Left lung (tissue), 10 donors: ENCODE measurements around the gene CHADL. TPM values are rescaled to one million over a fixed set of nuclear protein-coding genes. Genes with fewer than 3 reads are reported as not detected.

ENCODE experiments used
- ATAC-seq: fragments of 200-7000 bp; cut with Tn5 transposase; one replicate; pipeline ENCODE4 v1.9.1; 2020; ENCODE audit warnings: moderate library complexity
- DNase-seq, 4 donors: peaks; one replicate each; pipeline ENCODE4 v3.0.0-alpha.2; 2013 to 2020
- H3K27ac ChIP-seq, 2 donors: fragments of 200-600 bp; sonication (generic) in 1 of 2; one replicate each; pipeline versions ENCODE4 v1.5.0 to v1.8.0; 2020 to 2021
- H3K27me3 ChIP-seq, 2 donors: fragments of 200-600 bp; sonication (generic) in 1 of 2; one replicate each; pipeline versions ENCODE4 v1.5.0 to v1.8.0; 2020 to 2021
- H3K36me3 ChIP-seq, 2 donors: fragments of 200-600 bp; sonication (generic) in 1 of 2; one replicate each; pipeline versions ENCODE4 v1.5.0 to v1.8.0; 2020 to 2021
- H3K4me1 ChIP-seq, 2 donors: fragments of 200-600 bp; one replicate each; pipeline ENCODE4 v1.8.0; 2021
- H3K4me3 ChIP-seq, 2 donors: fragments of 200-600 bp; sonication (generic) in 1 of 2; one replicate each; pipeline versions ENCODE4 v1.5.0 to v1.8.0; 2020 to 2021; ENCODE audit warnings: mild to moderate bottlenecking in 1 of 2
- H3K9me3 ChIP-seq, 2 donors: fragments of 200-600 bp; sonication (generic) in 1 of 2; one replicate each; pipeline versions ENCODE4 v1.5.0 to v1.8.0; 2020 to 2021
- intact Hi-C, 2 donors: fragments of 100-400 bp; cut with DNase I; formaldehyde crosslinking; loops; one replicate each; pipeline versions ENCODE4 v1.11.2 to v1.14.2; 2022
- polyA plus RNA-seq, 6 donors: library from polyadenylated mRNA; unstranded; fragments of 120-200 nt; gene quantifications; one replicate each; pipeline ENCODE4 v1.2.1, GENCODE V29; 2013; ENCODE audit not compliant: insufficient read length in 6 of 6
- total RNA-seq, 2 donors: library from RNA; stranded (reverse); fragmentation: NEBNext Ultra II Directional; extraction: Animal tissue kit (Norgen Biotek cat#: 25700); gene quantifications; one replicate each; pipeline ENCODE4 v1.2.1, GENCODE V29; 2021
- TF ChIP-seq, protein P1 (sequence below), 2 donors: fragments of 200-600 bp; sonication (generic) in 1 of 2; IDR thresholded peaks; one replicate each; pipeline versions ENCODE4 v1.5.0 to v1.8.0; 2021; ENCODE audit warnings: antibody characterized with exemption in 2 of 2
- donor health status: DM: no; HTN: yes; CAD: no.
- donor health status: DM: no; HTN: no; CAD: no.

The CHADL gene
- total and polyA plus RNA-seq, 8 donors, result 2.1 to 6.2 (median 2.6) TPM

DNA sequence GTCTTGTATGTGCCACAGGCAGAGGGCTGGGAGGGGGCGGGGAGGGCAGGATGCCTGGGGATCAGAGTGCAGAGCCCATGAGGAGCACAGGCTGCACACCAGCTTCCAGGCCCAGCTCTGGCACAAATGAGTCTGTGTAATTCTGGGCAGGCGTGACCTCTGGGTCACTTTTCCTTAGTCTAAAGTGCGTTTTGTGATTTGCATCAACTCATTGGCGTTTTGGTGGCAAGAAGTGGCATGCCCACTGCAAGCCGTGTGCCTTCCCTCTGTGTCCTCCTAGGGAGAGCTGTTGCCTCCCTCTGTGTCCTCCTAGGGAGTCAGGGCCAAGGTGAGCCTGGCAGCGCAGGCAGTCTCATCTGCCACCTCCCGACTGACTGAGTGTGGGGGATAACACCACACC lies 17.2 kb downstream of the CHADL start:
- Histone ChIP-seq H3K9me3 (no peaks in the 10 kb centered on the region), H3K4me1 (peaks cover 0 to 11% of the 10 kb centered on the region in 2 donors), H3K36me3 (peaks cover 0 to 96% of the 10 kb centered on the region in 2 donors), H3K27ac (no peak overlapping the region), H3K4me3 (no peak overlapping the region), H3K27me3 (no peaks in the 10 kb centered on the region)
- TF ChIP-seq, protein P1, sequence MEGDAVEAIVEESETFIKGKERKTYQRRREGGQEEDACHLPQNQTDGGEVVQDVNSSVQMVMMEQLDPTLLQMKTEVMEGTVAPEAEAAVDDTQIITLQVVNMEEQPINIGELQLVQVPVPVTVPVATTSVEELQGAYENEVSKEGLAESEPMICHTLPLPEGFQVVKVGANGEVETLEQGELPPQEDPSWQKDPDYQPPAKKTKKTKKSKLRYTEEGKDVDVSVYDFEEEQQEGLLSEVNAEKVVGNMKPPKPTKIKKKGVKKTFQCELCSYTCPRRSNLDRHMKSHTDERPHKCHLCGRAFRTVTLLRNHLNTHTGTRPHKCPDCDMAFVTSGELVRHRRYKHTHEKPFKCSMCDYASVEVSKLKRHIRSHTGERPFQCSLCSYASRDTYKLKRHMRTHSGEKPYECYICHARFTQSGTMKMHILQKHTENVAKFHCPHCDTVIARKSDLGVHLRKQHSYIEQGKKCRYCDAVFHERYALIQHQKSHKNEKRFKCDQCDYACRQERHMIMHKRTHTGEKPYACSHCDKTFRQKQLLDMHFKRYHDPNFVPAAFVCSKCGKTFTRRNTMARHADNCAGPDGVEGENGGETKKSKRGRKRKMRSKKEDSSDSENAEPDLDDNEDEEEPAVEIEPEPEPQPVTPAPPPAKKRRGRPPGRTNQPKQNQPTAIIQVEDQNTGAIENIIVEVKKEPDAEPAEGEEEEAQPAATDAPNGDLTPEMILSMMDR (IDR thresholded peaks at IDR 0.05), result no peak
- no peak for DNase-seq
- intact Hi-C loops, result no loop called here
- no peak for ATAC-seq

DNA sequence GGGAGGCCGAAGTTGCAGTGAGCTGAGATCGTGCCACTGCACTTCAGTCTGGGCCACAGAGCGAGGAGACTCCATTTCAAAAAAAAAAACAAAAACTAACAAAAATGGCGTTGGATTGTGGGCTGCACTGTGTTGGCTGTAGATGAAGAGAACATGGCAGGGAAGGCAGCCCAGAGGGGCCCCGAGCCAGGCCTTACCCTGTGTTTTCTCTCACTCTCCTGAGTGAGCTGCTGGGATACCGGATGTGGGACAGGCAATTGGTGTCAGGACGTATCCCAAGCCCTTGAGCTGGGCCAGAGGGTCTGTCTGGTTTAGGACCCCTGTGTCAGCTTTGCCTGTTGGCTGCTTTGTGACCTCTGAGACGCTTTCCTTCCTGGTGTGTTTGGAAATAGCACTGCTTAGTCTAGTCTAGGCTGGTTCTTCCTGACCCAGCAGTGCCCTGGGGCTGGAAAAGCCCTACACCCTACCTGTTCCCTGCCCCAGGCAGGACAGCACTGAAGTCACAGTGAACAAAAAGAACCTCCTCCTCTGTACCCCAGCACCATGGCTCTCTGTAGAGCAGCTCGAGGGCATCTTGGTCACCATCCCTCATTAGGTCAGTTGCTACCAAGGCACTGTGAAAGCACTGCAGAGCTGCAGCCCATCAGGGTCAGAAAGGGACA lies 17.8 kb downstream of the CHADL start:
- H3K4me3 ChIP-seq, result no peak overlapping the region
- no peaks in the 10 kb centered on the region for H3K27me3 ChIP-seq
- peaks cover 4 to 17% of the 10 kb centered on the region in 2 donors for H3K4me1 ChIP-seq
- H3K36me3 ChIP-seq, result peaks cover 0 to 91% of the 10 kb centered on the region in 2 donors
- no peak for ATAC-seq
- H3K27ac ChIP-seq, result no peak overlapping the region
- DNase-seq, result no peak
- H3K9me3 ChIP-seq, result no peaks in the 10 kb centered on the region
- TF ChIP-seq, protein P1 (IDR thresholded peaks at IDR 0.05), result no peak
- intact Hi-C loops, result no loop called here

DNA sequence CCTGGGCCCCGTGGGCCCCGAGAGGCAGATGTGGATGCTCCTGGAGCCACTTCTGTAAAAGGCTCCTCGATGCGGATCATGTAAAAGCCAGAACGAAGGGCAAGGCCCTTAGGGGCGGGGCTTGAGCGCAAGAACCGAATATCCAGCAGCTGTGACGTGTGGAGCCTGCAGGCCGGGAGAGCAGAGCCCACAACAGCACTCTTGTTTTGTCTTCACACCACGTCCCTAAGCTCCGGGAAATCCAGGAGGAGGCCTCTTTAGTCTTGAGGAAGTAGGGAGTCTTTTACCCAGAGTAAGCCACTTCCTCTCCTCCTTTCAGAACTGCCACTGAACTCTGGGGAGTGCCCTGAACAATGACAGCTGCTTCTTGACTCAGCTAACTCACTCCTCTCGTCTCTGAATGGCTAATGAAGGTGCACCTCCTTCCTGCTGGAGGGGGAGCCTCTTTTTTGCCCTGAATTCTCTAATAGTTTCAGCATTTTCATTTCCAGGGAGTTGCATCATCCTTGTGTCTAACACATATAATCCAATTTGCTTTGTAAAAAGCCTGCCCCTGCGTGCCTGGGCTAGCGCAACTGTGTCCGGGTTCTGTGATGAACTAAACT lies 23.1 kb downstream of the CHADL start:
- DNase-seq, result peak in 3 of 4 donors; percentile 35 to 81 (median 76)

DNA sequence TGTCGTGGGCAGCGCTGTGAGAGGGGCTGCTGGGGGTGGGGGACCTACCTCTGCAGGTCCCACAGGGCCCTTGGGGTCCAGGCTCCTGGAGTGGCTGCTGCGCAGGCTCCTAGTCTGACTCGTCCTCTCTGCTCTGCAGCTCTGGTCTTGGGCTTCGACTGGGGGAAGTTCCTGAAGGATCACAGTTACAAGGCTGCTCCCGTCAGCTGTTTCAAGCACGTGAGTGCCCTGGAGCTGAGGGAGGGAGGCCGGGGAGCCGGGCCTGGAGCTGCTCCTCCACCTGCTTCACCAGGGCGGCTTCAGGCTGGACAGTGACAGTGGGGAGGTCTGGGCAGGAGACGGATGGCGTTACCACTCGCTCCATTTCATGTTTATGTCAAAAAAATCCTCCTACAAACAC lies 23.7 kb downstream of the CHADL start:
- TF ChIP-seq, protein P1 (IDR thresholded peaks at IDR 0.05), result no peak
- DNase-seq, result peak in 2 of 4 donors; percentile 39 to 59
- Histone ChIP-seq H3K4me1 (peaks cover 12 to 25% of the 10 kb centered on the region in 2 donors), H3K9me3 (no peaks in the 10 kb centered on the region), H3K36me3 (peaks cover 0 to 71% of the 10 kb centered on the region in 2 donors), H3K27ac (peak overlapping the region; percentile 87 to 88), H3K27me3 (no peaks in the 10 kb centered on the region), H3K4me3 (peak overlapping the region in 1 of 2 donors; percentile 18)
- intact Hi-C loops, result no loop called here
- peak; percentile 74 for ATAC-seq

More for the DNA sequence above, 23.1 kb downstream of the CHADL start:
- peaks cover 0 to 71% of the 10 kb centered on the region in 2 donors for H3K36me3 ChIP-seq
- peaks cover 12 to 25% of the 10 kb centered on the region in 2 donors for H3K4me1 ChIP-seq
- H3K27ac ChIP-seq, result peak overlapping the region; percentile 87 to 88
- no peaks in the 10 kb centered on the region for H3K9me3 ChIP-seq
- ATAC-seq, result peak; percentile 92
- TF ChIP-seq, protein P1 (IDR thresholded peaks at IDR 0.05), result no peak
- H3K27me3 ChIP-seq, result no peaks in the 10 kb centered on the region
- intact Hi-C loops, result no loop called here
- peak overlapping the region in 1 of 2 donors; percentile 18 for H3K4me3 ChIP-seq

DNA sequence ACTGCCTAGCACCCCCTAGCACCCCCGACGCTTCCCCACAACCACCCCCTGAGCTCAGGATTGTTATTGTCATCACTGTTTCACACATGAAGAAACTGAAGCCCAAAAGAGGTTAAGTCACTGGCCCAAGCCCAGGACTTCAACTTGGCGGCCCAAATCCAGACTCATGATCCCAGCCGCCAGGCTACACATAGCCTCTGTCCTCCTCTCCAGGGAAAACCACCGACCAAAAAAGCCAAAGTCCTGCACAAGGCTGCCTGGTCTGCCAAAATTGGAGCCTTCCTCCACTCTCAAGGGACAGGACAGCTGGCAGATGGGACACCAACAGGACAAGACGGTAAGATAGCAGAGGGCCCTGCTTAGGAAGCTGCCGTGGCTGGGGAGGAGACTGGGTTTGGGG lies 24.8 kb downstream of the CHADL start:
- Histone ChIP-seq H3K27ac (no peak overlapping the region), H3K4me3 (no peak overlapping the region), H3K4me1 (peaks cover 12 to 25% of the 10 kb centered on the region in 2 donors), H3K36me3 (peaks cover 0 to 64% of the 10 kb centered on the region in 2 donors), H3K27me3 (no peaks in the 10 kb centered on the region), H3K9me3 (no peaks in the 10 kb centered on the region)
- TF ChIP-seq, protein P1 (IDR thresholded peaks at IDR 0.05), result no peak
- no peak for ATAC-seq
- intact Hi-C loops, result no loop called here
- DNase-seq, result no peak
